GM21528 (cell line): Measurements from ENCODE around the gene LGR6.
"Not testable (repeated sequence)": the region's sequence is repeated elsewhere in the genome, so short reads cannot be mapped to it uniquely, and the experiment has no call there.

Experiments used
- ATAC-seq: cut with Tn5 transposase; IDR thresholded peaks from one replicate; pipeline ENCODE4 v1.9.1; 2021; ENCODE audit warnings: mild to moderate bottlenecking, moderate library complexity; ENCODE audit not compliant: unreplicated experiment, low FRiP score

The LGR6 gene

DNA sequence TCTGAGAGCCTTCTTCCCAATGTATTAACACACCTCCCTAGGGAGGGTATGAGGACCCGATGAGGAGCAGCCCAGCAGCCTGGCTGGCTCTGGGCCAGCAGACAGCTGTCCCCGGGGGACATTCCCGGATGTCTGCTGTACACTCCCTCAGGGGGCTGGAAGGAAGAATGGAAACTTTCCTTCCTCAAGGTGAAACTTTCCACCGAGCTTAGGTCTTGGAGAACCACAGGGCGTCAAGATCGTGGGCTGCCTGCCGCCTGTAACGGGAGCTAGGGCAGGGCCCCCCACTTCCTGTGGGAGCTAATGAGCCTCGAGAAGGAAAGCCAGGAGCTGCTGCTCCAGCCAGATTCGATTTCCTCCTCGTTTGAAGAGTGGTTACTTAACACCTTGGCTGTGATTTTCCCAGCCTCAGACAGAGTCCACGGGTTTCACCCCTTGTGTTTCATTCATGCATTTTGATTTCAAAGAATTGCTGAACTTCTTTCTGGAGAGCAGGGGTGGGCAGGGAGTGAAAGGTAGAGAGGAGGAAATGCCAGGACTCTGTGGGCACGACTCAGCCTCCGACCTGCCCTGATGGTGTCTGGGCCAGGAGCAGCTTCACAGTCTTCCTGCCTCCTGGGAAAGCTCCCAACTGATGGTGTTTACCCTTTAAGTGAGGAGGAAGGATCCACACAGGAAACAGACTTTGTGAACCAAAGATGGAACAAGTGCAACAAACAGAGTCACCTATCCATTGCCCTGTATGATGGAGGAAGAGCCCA lies 118.5 kb downstream of the LGR6 start:
- ATAC-seq = no peak

DNA sequence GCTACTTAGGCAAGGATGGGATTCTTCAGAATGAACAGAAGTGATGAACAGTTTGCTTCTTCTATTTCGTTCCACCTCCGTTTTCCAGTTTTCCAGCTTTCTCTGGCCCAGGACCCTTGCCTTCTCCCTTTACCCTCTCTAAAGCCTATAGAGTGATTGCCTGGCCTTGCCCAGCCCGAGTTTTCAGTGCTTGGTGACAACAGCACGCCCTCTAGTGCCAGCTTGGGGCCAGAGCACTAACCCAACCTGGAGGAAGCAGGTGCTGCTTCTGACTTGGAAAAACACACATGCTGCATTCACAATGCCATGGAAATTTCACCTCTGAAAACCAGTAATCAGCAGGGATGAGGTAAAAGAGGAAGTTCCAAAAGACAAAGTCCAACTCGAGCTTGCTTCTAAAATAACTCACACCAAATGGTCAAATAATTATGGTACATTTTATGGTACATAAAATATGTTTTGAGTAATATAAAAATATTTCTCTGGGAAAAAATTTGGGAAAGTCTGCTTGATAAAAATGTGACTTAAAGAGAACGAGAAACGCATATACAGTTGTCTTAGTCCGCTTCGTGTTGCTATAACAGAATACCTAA lies 122.1 kb downstream of the LGR6 start:
- ATAC-seq = no peak

DNA sequence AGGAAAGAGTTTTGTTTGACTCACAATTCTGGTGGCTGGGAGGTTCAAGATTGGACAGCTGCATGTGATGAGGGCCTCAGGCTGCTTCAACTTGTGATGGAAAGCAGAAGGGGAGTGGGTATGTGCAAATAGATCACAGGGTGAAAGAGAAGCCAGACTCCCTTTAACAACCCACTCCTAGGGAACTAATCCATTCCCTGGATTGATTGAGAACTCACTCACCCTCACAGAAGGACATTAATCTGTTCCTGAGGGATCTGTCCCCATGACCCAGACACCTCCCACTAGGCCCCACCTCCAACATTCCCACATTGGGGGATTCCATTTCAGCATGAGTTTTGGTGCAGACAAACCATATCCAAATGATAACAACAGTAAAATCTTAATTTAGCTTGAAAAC lies 122.6 kb downstream of the LGR6 start:
- no peak for ATAC-seq

- no peak for ATAC-seq
Observed at GRCh38 chr1:202317941-202318925, 124.6 kb downstream of the LGR6 start.

DNA sequence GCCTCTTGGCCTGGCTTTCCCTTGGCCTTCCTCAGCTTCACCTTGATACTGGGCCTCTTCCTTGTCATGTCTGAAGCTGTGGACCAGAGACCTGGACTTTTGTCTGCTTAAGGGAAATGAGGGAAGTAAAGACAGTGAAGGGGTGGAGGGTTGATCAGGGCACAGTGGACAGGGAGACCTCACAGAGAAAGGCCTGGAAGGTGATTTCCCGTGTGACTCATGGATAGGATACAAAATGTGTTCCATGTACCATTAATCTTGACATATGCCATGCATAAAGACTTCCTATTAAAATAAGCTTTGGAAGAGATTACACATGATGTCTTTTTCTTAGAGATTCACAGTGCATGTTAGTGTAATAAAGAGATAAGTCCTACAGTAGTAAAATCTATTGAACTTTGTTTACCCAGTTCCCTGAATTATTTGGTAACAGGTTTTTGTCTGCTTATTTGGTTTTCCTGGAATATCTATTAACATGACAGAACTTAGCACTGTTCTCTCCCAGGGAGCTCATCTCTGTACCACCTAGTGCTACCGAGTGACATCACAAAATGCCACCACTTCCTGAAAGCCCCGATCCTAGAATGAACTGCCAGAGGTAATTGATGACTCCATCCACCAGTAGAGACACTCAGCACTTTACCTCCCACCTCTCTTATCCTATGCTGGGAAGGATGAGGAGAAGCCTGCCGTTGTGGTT lies 125.9 kb downstream of the LGR6 start:
- no peak for ATAC-seq

DNA sequence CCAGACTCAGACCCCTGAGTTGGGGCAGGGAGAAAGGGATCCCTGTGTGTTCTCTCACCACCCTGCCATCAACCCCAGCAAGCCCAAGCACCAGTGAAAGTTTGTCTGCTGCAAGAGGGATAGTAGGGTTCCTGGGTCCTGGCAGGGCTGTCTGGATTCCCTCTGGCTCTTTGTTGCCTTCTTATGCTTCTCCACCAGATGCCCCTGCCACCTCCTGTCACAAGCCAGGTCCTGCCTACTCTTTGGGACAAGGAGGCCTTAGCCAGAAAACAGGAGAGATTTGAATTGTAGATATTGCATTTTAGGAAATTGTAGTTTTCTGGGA lies 126.4 kb downstream of the LGR6 start:
- ATAC-seq = no peak

- ATAC-seq = no peak
Observed at GRCh38 chr1:202323731-202324130, 130.1 kb downstream of the LGR6 start.

DNA sequence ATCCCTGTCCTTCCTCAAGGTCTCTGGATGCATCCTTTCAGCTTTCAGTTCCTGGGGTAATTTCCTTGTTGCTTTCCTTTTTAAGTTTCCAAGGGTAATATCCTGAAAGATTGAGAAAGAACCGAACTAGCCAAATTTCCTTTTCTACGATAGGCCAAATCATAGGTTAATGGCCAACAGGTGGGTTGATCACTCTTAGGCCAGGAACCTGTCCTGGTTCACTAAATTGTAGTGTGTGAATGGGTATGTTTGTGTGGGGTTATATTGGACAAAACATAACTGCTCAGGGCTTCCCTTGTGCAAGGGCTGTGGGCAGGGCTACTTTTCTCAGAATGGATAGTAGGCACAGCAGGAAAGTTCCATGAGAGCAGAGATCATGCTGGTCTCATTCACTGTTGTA lies 131.0 kb downstream of the LGR6 start:
- no peak for ATAC-seq

- no peak for ATAC-seq
Observed at GRCh38 chr1:202329891-202330290, 136.3 kb downstream of the LGR6 start.

- no peak for ATAC-seq
Observed at GRCh38 chr1:202333861-202334260, 140.3 kb downstream of the LGR6 start.

DNA sequence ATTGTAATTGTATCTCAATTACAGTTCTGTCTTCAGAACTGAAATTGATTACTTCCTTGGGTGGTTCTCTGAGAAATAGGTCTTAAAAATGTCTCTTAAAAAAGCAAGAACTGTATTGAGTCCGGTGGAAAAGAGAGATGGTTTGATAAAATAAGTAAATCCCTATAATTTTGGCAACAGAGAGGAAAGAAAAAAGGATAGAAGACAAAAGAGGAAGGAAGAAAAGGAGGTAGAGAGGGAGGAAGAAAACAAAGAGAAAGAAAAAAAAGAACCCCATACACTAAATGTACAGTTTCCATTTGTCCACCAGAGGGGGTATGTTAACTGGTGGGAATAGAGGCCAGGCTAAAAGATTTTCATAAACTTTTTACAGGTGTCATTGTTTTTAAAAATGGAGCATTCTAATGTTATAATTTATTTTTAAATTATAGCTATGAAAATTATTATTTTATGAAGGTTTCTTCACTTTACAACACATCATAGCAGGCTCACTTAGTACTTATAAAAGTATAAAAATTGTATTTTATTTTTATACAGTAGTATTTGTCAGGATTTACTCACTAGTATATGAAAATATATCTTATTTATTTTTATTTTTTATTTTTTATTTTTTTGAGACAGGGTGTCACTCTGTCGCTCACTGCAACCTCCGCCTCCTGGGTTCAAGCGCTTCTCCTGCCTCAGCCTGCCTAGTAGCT lies 150.2 kb downstream of the LGR6 start:
- ATAC-seq = no peak

GRCh38 chr1:202348005-202348508 lies 154.5 kb downstream of the LGR6 start:
- ATAC-seq = no peak

GRCh38 chr1:202348509-202349205 lies 155.1 kb downstream of the LGR6 start, which contains the start of gene PPP1R12B:
PPP1R12B (plus strand) TSS chr1:202348699; CDS start chr1:202348852, 153 bp downstream.
- peak; percentile 96 for ATAC-seq

DNA sequence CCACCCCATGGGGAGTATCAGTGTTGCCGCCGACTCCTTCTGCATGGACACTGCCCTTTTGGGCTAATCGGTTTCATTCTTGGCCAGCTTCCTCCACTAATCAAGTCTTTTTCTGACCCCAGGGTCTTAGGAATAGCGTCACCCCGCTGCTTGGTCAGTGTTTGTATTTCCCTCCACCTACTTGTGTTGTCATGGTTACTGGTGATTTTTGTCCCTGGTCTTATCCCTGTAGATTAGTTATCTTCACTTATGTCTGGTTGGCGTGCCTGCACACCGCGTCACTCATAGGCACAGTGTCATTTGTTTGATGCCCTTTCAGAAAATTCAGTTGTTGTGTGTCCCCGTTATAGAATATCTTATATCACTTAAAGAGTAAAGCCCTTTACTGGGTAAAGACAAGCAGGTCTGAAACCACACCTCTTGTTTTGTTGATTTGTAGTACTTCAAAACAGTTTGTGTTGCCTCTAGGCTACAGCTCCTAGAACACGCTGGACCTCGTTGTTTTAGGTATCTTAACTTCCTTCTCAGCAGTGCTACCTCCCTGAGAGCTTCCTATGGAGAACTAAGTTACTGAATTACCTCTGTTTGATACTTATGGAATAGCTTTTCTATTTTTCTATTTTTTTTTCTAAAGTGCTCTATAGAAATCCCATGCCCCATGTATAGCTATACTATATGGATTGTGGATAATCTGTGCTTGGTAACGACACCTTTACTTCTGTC lies 155.8 kb downstream of the LGR6 start:
- peak; percentile 3 for ATAC-seq

DNA sequence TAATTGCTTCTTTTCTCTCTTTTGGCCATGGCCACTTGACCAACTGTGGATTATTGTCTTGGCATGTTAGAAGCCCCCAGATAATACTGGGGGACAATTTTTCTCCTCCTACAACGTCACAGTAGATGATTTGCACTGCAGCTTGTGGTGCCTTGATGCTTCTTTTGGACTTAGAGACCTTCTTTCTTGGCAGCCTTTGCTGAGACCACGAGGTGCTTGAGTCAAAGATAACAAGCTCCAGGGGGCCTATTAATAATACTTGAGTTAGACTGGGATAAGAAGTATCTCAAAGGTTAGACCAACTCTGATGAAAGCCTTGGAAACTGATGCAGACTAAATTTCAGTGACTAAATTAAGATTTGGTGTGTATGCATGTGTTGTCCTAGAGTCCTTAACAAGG lies 158.1 kb downstream of the LGR6 start:
- ATAC-seq = no peak

DNA sequence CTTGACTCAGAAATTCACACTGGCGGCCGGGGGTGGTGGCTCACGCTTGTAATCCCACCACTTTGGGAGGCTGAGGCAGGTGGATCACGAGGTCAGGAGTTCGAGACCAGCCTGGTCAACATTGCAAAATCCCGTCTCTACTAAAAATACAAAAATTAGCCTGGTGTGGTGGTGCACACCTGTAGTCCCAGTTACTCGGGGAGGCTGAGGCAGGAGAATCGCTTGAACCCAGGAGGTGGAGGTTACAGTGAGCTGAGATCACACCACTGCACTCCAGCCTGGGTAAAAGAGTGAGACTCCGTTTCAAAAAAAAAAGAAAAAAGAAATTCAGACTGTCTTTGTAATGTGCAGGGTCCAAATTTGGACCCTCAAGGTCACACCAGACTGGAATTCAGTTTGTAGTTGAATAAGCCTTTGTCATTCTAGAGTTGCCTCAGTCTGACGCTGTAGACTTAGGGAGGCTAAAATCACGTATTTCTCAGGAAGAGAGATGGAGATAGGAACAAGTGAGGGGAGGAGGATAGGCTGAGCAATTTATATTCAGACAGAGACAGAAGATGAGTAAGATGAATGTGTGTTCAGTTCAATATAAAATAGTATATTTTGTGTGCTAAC lies 159.1 kb downstream of the LGR6 start:
- not testable (repeated sequence) for ATAC-seq

- ATAC-seq = no peak
Observed at GRCh38 chr1:202355944-202356553, 162.4 kb downstream of the LGR6 start.

- no peak for ATAC-seq
Observed at GRCh38 chr1:202357506-202357905, 163.9 kb downstream of the LGR6 start.
